Measurements from ENCODE around the gene CNOT6. TPM values are rescaled to one million over a fixed set of nuclear protein-coding genes. Genes with fewer than 3 reads are reported as not detected.

CNOT6 gene
- total and polyA plus RNA-seq, 4 donors, result 8.7 to 51.1 (median 14.8) TPM

DNA sequence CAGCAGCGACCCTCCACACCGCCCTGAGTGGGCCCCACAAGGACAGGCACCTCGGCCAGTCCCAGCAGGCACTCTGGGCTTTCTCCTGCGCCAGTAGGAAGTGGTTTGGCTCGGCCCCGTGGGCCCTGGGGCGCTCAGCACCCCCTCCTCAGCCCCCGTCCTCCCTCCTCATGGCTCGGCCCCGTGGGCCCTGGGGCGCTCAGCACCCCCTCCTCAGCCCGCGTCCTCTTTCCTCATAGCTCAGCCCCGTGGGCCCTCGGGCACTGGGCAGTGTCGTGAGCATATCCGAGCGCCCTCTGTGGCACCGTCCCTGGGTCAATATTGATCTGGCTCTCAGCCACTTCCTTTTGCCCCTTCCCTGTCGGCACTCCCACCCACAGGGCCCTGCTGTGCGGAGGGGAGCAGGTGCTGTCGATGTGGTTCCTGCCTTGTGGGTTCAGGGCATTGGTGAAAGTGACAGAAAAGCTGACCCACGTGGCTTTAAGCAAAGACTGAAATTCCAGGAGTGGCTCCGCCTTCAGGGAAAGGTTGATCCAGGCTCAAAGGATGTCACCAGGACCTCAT is 102.6 kb downstream of the CNOT6 start:
- peak in 2 of 3 donors; percentile 20 to 29 for DNase-seq
- peaks cover 0 to 5% (median 0%) of the 10 kb centered on the region in 5 donors for H3K4me1 ChIP-seq (ENCODE audit: control insufficient read depth in 5 of 5, insufficient read depth in 5 of 5, low read length in 5 of 5)
- H3K9me3 ChIP-seq (ENCODE audit: control insufficient read depth in 4 of 4, insufficient read depth in 3 of 4, low read length in 3 of 4), result no peaks in the 10 kb centered on the region
- no peak overlapping the region for H3K4me3 ChIP-seq
- ATAC-seq (ENCODE audit: insufficient read depth, low FRiP score), result no peak
- TF ChIP-seq, protein P1, sequence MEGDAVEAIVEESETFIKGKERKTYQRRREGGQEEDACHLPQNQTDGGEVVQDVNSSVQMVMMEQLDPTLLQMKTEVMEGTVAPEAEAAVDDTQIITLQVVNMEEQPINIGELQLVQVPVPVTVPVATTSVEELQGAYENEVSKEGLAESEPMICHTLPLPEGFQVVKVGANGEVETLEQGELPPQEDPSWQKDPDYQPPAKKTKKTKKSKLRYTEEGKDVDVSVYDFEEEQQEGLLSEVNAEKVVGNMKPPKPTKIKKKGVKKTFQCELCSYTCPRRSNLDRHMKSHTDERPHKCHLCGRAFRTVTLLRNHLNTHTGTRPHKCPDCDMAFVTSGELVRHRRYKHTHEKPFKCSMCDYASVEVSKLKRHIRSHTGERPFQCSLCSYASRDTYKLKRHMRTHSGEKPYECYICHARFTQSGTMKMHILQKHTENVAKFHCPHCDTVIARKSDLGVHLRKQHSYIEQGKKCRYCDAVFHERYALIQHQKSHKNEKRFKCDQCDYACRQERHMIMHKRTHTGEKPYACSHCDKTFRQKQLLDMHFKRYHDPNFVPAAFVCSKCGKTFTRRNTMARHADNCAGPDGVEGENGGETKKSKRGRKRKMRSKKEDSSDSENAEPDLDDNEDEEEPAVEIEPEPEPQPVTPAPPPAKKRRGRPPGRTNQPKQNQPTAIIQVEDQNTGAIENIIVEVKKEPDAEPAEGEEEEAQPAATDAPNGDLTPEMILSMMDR (IDR thresholded peaks at IDR 0.05; ENCODE audit: control extremely low read depth, extremely low read depth), result no peak
- no peaks in the 10 kb centered on the region for H3K36me3 ChIP-seq (ENCODE audit: control insufficient read depth in 4 of 4, insufficient read depth in 4 of 4, low read length in 4 of 4)
- peak overlapping the region in 1 of 2 donors; percentile 26 for H3K27ac ChIP-seq (ENCODE audit: low read depth in 1 of 2, low read length in 1 of 2)
- 58 to 65% methylated on average over 24 of the region's 24 CpGs for WGBS, 2 donors
- H3K27me3 ChIP-seq (ENCODE audit: control insufficient read depth in 3 of 3, insufficient read depth in 3 of 3, low read length in 2 of 3), result peaks cover 0 to 4% (median under 1%) of the 10 kb centered on the region in 3 donors
- no peak overlapping the region for H3K9ac ChIP-seq (ENCODE audit: insufficient read depth in 1 of 2, low read length in 2 of 2)

DNA sequence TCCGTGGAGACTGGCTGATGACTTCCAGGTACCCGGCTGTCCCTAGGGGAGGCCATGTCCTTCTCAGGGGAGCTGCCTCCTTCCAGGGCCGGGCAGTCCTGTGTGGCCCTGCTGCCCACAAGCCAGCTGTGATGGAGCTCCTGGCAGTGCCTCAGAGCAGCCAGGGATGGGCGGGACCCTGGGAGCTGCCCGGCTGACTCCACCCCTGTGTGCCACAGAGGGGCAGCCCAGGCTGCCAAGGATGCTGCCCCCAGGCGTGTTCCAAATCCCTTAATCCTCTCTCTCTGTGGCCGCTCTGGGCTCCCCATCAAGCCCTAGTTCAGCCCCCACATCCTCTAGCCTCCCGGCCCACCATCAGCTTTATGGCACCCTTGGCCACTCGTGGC is 104.1 kb downstream of the CNOT6 start:
- no peak overlapping the region for H3K27ac ChIP-seq (ENCODE audit: low read depth in 1 of 2, low read length in 1 of 2)
- H3K4me1 ChIP-seq (ENCODE audit: control insufficient read depth in 5 of 5, insufficient read depth in 5 of 5, low read length in 5 of 5), result peaks cover 0 to 4% (median 0%) of the 10 kb centered on the region in 5 donors
- ATAC-seq (ENCODE audit: insufficient read depth, low FRiP score) (no peak), DNase-seq (no peak)
- no peaks in the 10 kb centered on the region for H3K36me3 ChIP-seq (ENCODE audit: control insufficient read depth in 4 of 4, insufficient read depth in 4 of 4, low read length in 4 of 4)
- no peak overlapping the region for H3K9ac ChIP-seq (ENCODE audit: insufficient read depth in 1 of 2, low read length in 2 of 2)
- no peak overlapping the region for H3K4me3 ChIP-seq
- 85 to 87% methylated on average over 9 of the region's 9 CpGs for WGBS, 2 donors
- H3K9me3 ChIP-seq (ENCODE audit: control insufficient read depth in 4 of 4, insufficient read depth in 3 of 4, low read length in 3 of 4), result no peaks in the 10 kb centered on the region
- TF ChIP-seq, protein P1 (IDR thresholded peaks at IDR 0.05; ENCODE audit: control extremely low read depth, extremely low read depth), result no peak
- H3K27me3 ChIP-seq (ENCODE audit: control insufficient read depth in 3 of 3, insufficient read depth in 3 of 3, low read length in 2 of 3), result no peaks in the 10 kb centered on the region

DNA sequence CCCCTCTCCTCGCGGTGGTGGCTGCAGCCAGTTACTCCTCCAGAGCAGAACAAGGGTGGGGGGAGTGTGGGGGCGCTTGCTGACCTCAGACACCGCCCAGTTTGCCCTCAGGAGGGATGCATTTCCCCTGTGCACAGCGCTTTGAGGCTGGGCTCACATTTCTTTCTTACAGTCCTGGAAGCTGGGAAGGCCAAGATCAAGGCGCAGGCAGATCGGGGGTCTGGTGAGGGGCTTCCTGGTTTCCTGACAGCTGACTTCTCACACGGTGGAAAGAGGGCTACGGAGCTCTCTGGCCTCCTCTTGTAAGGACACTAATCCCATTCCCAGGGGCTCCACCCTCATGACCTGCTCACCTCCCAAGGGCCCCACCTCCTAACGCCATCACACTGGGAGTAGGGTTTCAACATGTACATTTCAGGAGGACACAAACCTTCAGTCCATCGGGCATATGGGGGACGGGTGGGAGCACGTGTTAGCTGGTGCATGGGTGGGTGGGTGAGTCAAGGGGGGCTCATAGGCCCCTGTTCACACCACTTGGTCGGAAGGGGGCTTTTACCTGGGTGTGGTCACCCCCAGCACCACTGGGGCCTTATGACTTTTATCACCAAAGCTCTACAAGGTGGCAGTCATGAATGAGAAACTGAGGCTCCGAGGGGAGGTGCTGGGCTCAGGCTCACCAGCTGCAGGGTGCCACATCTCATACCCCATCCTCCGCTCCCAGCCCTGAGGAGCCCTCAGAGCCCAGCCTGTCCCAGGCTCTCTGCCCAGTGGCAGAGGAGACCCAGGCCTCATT is 104.8 kb downstream of the CNOT6 start:
- peaks cover 0 to 4% (median 0%) of the 10 kb centered on the region in 5 donors for H3K4me1 ChIP-seq (ENCODE audit: control insufficient read depth in 5 of 5, insufficient read depth in 5 of 5, low read length in 5 of 5)
- no peaks in the 10 kb centered on the region for H3K27me3 ChIP-seq (ENCODE audit: control insufficient read depth in 3 of 3, insufficient read depth in 3 of 3, low read length in 2 of 3)
- no peaks in the 10 kb centered on the region for H3K9me3 ChIP-seq (ENCODE audit: control insufficient read depth in 4 of 4, insufficient read depth in 3 of 4, low read length in 3 of 4)
- no peaks in the 10 kb centered on the region for H3K36me3 ChIP-seq (ENCODE audit: control insufficient read depth in 4 of 4, insufficient read depth in 4 of 4, low read length in 4 of 4)
- 91 to 92% methylated on average over 16 of the region's 16 CpGs for WGBS, 2 donors
- no peak overlapping the region for H3K27ac ChIP-seq (ENCODE audit: low read depth in 1 of 2, low read length in 1 of 2)
- DNase-seq (no peak), ATAC-seq (ENCODE audit: insufficient read depth, low FRiP score) (no peak)
- H3K4me3 ChIP-seq, result no peak overlapping the region
- TF ChIP-seq, protein P1 (IDR thresholded peaks at IDR 0.05; ENCODE audit: control extremely low read depth, extremely low read depth), result no peak
- no peak overlapping the region for H3K9ac ChIP-seq (ENCODE audit: insufficient read depth in 1 of 2, low read length in 2 of 2)

Measured in lung (tissue), 12 donors.